H1 (cell line): ENCODE measurements around the gene CD300C. TPM values are rescaled to one million over a fixed set of nuclear protein-coding genes. Genes with fewer than 3 reads are reported as not detected.

ENCODE experiments used
- CTCF ChIA-PET: fragments of 300-600 bp; sonication (Branson Sonifier 250); formaldehyde crosslinking; loops from one replicate; lab custom pipeline; 2021; ENCODE audit not compliant: partially characterized antibody; lab: Charles Lee
- POLR2A ChIA-PET: fragments of 300-600 bp; sonication (Branson Sonifier 250); formaldehyde crosslinking; loops from one replicate; lab custom pipeline; 2021; ENCODE audit warnings: inconsistent platforms; ENCODE audit not compliant: partially characterized antibody; lab: Charles Lee
- DNase-seq, 2 experiments: peaks; one replicate each; pipeline versions ENCODE4 v3.0.0 to v3.0.0-alpha.2; 2010 to 2022; ENCODE audit warnings: low spot score in 2 of 2, low read depth in 1 of 2, mixed read lengths in 1 of 2
- FAIRE-seq: peaks from 2 replicates; lab custom pipeline; 2011; peaks lifted over from hg19 to GRCh38; lab: Jason Lieb, UNC
- H2AFZ ChIP-seq: 2 replicates; pipeline ENCODE4 v1.8.1; 2012; ENCODE audit warnings: low read length, inconsistent platforms
- H2AK5ac ChIP-seq: 2 replicates; pipeline ENCODE4 v1.6.1; 2013; ENCODE audit warnings: low read depth, low read length
- H2BK120ac ChIP-seq: replicated peaks from 2 replicates; pipeline ENCODE3; 2013; ENCODE audit warnings: low read depth, low read length, inconsistent platforms
- H2BK12ac ChIP-seq: 2 replicates; pipeline ENCODE4 v1.6.1; 2013; ENCODE audit warnings: low read depth, low read length
- H2BK15ac ChIP-seq: 2 replicates; pipeline ENCODE4 v1.6.1; 2013; ENCODE audit warnings: low read length
- H2BK20ac ChIP-seq: 2 replicates; pipeline ENCODE4 v1.6.1; 2013; ENCODE audit warnings: low read length
- H2BK5ac ChIP-seq: 2 replicates; pipeline ENCODE4 v1.6.1; 2013; ENCODE audit warnings: low read depth, low read length
- H3K14ac ChIP-seq: 2 replicates; pipeline ENCODE4 v1.6.1; 2013; ENCODE audit warnings: inconsistent platforms; ENCODE audit not compliant: insufficient read length
- H3K18ac ChIP-seq: 2 replicates; pipeline ENCODE4 v1.6.1; 2013; ENCODE audit warnings: low read length; ENCODE audit errors: extremely low read depth
- H3K23ac ChIP-seq: 2 replicates; pipeline ENCODE4 v1.6.1; 2013; ENCODE audit warnings: inconsistent platforms; ENCODE audit not compliant: insufficient read length
- H3K23me2 ChIP-seq: 2 replicates; pipeline ENCODE4 v1.6.1; 2013; ENCODE audit warnings: low read depth, low read length
- H3K27ac ChIP-seq: 2 replicates; pipeline ENCODE4 v1.6.1; 2011; ENCODE audit warnings: low read depth, low read length, inconsistent platforms
- H3K27me3 ChIP-seq, 4 experiments: replicated peaks in 1 of 4; 1 replicate in 1 of 4; 2 replicates in 3 of 4; pipeline versions ENCODE4 v1.6.1 to v1.8.1; 2011 to 2013; ENCODE audit warnings: low read length in 3 of 4, mild to moderate bottlenecking in 3 of 4, inconsistent platforms in 2 of 4, mixed read lengths in 2 of 4, moderate library complexity in 1 of 4; ENCODE audit not compliant: control insufficient read depth in 3 of 4, insufficient read depth in 3 of 4; ENCODE audit errors: extremely low read depth in 1 of 4
- H3K36me3 ChIP-seq, 4 experiments: 2 replicates each; pipeline versions ENCODE4 v1.6.1 to v1.8.1; 2011 to 2013; ENCODE audit warnings: mild to moderate bottlenecking in 4 of 4, low read length in 3 of 4, moderate library complexity in 2 of 4, control low read depth in 1 of 4, inconsistent platforms in 1 of 4; ENCODE audit not compliant: insufficient read depth in 4 of 4, control insufficient read depth in 2 of 4
- H3K4ac ChIP-seq: replicated peaks from 2 replicates; pipeline ENCODE3; 2013; ENCODE audit warnings: low read length, low read depth, mixed read lengths, inconsistent platforms; ENCODE audit not compliant: insufficient read length
- H3K4me1 ChIP-seq, 4 experiments: replicated peaks in 1 of 4; 1 replicate in 1 of 4; 2 replicates in 3 of 4; pipeline versions ENCODE4 v1.6.1 to v1.8.1; 2011 to 2013; ENCODE audit warnings: low read length in 3 of 4, inconsistent platforms in 2 of 4, mixed read lengths in 1 of 4; ENCODE audit not compliant: insufficient read depth in 4 of 4, control insufficient read depth in 3 of 4
- H3K4me2 ChIP-seq, 2 experiments: 2 replicates each; pipeline versions ENCODE4 v1.6.1 to v1.8.1; 2011 to 2013; ENCODE audit warnings: low read depth in 2 of 2, low read length in 2 of 2, control low read depth in 1 of 2, inconsistent platforms in 1 of 2, mild to moderate bottlenecking in 1 of 2; ENCODE audit not compliant: insufficient read depth in 1 of 2
- H3K4me3 ChIP-seq, 4 experiments: fragments of 200-600, 300-600 bp in 1 of 4; sonication (generic), shearing (Covaris generic), sonication (Bioruptor Twin) in 1 of 4; 2 replicates each; pipeline versions ENCODE4 v1.5.1 to v1.8.1; 2011 to 2016; ENCODE audit warnings: low read length in 4 of 4, low read depth in 3 of 4, control low read depth in 2 of 4, inconsistent platforms in 2 of 4, mild to moderate bottlenecking in 2 of 4, mixed read lengths in 1 of 4, moderate library complexity in 1 of 4; ENCODE audit not compliant: insufficient read depth in 2 of 4; ENCODE audit errors: extremely low read depth in 1 of 4
- H3K56ac ChIP-seq: replicated peaks from 2 replicates; pipeline ENCODE3; 2013; ENCODE audit warnings: low read depth, mild to moderate bottlenecking, mixed read lengths, low read length, inconsistent platforms; ENCODE audit not compliant: insufficient read length
- H3K79me1 ChIP-seq: 2 replicates; pipeline ENCODE4 v1.6.1; 2013; ENCODE audit warnings: low read depth, low read length, control low read depth
- H3K79me2 ChIP-seq, 2 experiments: 2 replicates each; pipeline versions ENCODE4 v1.6.1 to v1.8.1; 2012 to 2013; ENCODE audit warnings: low read length in 2 of 2, mild to moderate bottlenecking in 2 of 2, inconsistent platforms in 1 of 2; ENCODE audit not compliant: insufficient read depth in 2 of 2, control insufficient read depth in 1 of 2
- H3K9ac ChIP-seq, 4 experiments: replicated peaks in 1 of 4; 1 replicate in 1 of 4; 2 replicates in 3 of 4; pipeline versions ENCODE4 v1.6.1 to v1.8.1; 2011 to 2013; ENCODE audit warnings: low read depth in 3 of 4, low read length in 3 of 4, control low read depth in 2 of 4, mild to moderate bottlenecking in 2 of 4, moderate library complexity in 2 of 4, inconsistent platforms in 1 of 4; ENCODE audit errors: extremely low read depth in 1 of 4
- H3K9me3 ChIP-seq, 2 experiments: 2 replicates each; pipeline versions ENCODE4 v1.6.1 to v1.8.1; 2012 to 2013; ENCODE audit warnings: mild to moderate bottlenecking in 2 of 2, moderate library complexity in 2 of 2, control low read depth in 1 of 2, inconsistent platforms in 1 of 2, low read depth in 1 of 2, low read length in 1 of 2, mixed read lengths in 1 of 2; ENCODE audit not compliant: insufficient read depth in 2 of 2
- H4K20me1 ChIP-seq, 2 experiments: replicated peaks in 1 of 2; 2 replicates each; pipeline versions ENCODE3 to v1.8.1; 2011 to 2013; ENCODE audit warnings: inconsistent platforms in 2 of 2, low read length in 2 of 2, mild to moderate bottlenecking in 1 of 2; ENCODE audit not compliant: insufficient read depth in 2 of 2, control insufficient read depth in 1 of 2
- H4K5ac ChIP-seq: 2 replicates; pipeline ENCODE4 v1.6.1; 2013; ENCODE audit warnings: low read length, low read depth, mixed read lengths, inconsistent platforms; ENCODE audit not compliant: insufficient read length
- H4K8ac ChIP-seq: 2 replicates; pipeline ENCODE4 v1.8.0; 2013; ENCODE audit warnings: mild to moderate bottlenecking, moderate library complexity, low read length, inconsistent platforms; ENCODE audit not compliant: insufficient read depth; ENCODE audit errors: extremely low read depth
- H4K91ac ChIP-seq: replicated peaks from 2 replicates; pipeline ENCODE3; 2013; ENCODE audit warnings: low read length, mixed read lengths, inconsistent platforms; ENCODE audit not compliant: insufficient read length
- CBX8 ChIP-seq: fragments of 300-800, 300-1000 bp; sonication (generic); IDR thresholded peaks from 2 replicates; pipeline ENCODE4 v1.7.1; 2016; ENCODE audit warnings: low read depth, low read length, borderline replicate concordance
- CHD1 ChIP-seq: IDR thresholded peaks from 2 replicates; pipeline ENCODE4 v1.6.1; 2012; ENCODE audit warnings: low read depth, low read length, improper control_type of control experiment
- EGR1 ChIP-seq: IDR thresholded peaks from 2 replicates; pipeline ENCODE4 v1.6.1; 2011; ENCODE audit warnings: low read depth, low read length, borderline replicate concordance
- FOSL1 ChIP-seq: IDR thresholded peaks from 2 replicates; pipeline ENCODE4 v1.6.1; 2011; ENCODE audit warnings: mild to moderate bottlenecking, low read depth, low read length, moderate library complexity; ENCODE audit not compliant: insufficient read depth
- GTF2F1 ChIP-seq: IDR thresholded peaks from 2 replicates; pipeline ENCODE4 v1.6.1; 2012; ENCODE audit warnings: low read depth, low read length, improper control_type of control experiment, borderline replicate concordance
- HDAC6 ChIP-seq: IDR thresholded peaks from one replicate; pipeline ENCODE4 v1.7.1; 2012; ENCODE audit warnings: low read depth, mild to moderate bottlenecking, inconsistent platforms, low read length, moderate library complexity
- MAFK ChIP-seq: IDR thresholded peaks from 2 replicates; pipeline ENCODE4 v1.6.1; 2012; ENCODE audit warnings: low read depth, mild to moderate bottlenecking, improper control_type of control experiment, low read length
- SIN3A ChIP-seq, 2 experiments: IDR thresholded peaks in 1 of 2; conservative IDR thresholded peaks in 1 of 2; 2 replicates each; pipeline ENCODE4 v1.6.1; 2011 to 2012; ENCODE audit warnings: low read length in 2 of 2, improper control_type of control experiment in 1 of 2, low read depth in 1 of 2, mild to moderate bottlenecking in 1 of 2
- SIRT6 ChIP-seq: IDR thresholded peaks from one replicate; pipeline ENCODE4 v1.7.1; 2012; ENCODE audit warnings: low read length, inconsistent platforms
- SP1 ChIP-seq: IDR thresholded peaks from 2 replicates; pipeline ENCODE4 v1.6.1; 2011; ENCODE audit warnings: low read depth, low read length
- SUZ12 ChIP-seq: fragments of 200-600 bp; sonication (generic); IDR thresholded peaks from 2 replicates; pipeline ENCODE4 v1.6.1; 2012; ENCODE audit warnings: mild to moderate bottlenecking, inconsistent platforms, low read length, moderate library complexity, mixed read lengths
- TEAD4 ChIP-seq: IDR thresholded peaks from 2 replicates; pipeline ENCODE4 v1.6.1; 2012; ENCODE audit warnings: low read depth, low read length, inconsistent platforms, mixed read lengths
- WGBS, 2 experiments: shearing (Covaris generic) in 1 of 2; methylation state at CpG; one replicate each; pipeline versions ENCODE4 v1.1.6 to v1.1.7; 2013 to 2015; ENCODE audit warnings: low lambda C conversion rate in 2 of 2, mixed read lengths in 2 of 2, inconsistent platforms in 1 of 2, low coverage in 1 of 2, missing lambda C conversion rate in 1 of 2; ENCODE audit not compliant: insufficient replicate concordance in 2 of 2, insufficient coverage in 1 of 2, insufficient read length in 1 of 2; ENCODE audit errors: extremely low coverage in 1 of 2, missing lambda C conversion rate in 1 of 2; 5-methylcytosine and 5-hydroxymethylcytosine counted together
- polyA plus RNA-seq, 7 experiments: library from polyadenylated mRNA; depleted of rRNA in 3 of 7; stranded (reverse) in 5 of 7; unstranded in 2 of 7; fragments of >200 nt in 5 of 7; fragments of 200-250 nt in 2 of 7; gene quantifications; 1 replicate in 5 of 7; 2 replicates in 1 of 7; 4 replicates in 1 of 7; pipeline versions ENCODE4 v1.2.1 to v1.2.3, GENCODE V29; 2011 to 2013; ENCODE audit warnings: missing spikeins in 2 of 7, mixed read lengths in 2 of 7
- total RNA-seq: library from RNA; stranded (reverse); fragmentation: NEBNext Ultra II Directional; extraction: Animal tissue kit (Norgen Biotek cat#: 25700); gene quantifications from 2 replicates; pipeline ENCODE4 v1.2.1, GENCODE V29; 2021
- TF ChIP-seq, protein P1 (sequence below): IDR thresholded peaks from 2 replicates; pipeline ENCODE4 v1.6.1; 2012; ENCODE audit warnings: low read length, inconsistent platforms

CD300C gene
- total and polyA plus RNA-seq, 2 of the 8 experiments (the other 6 are each of a cell fraction or from before 2014, with no cell fraction given): not detected

GRCh38 chr17:74530831-74531150, 15.1 kb downstream of the CD300C start:
- no peaks in the 10 kb centered on the region for H3K79me1 ChIP-seq
- H4K5ac ChIP-seq: no peak overlapping the region
- H3K9me3 ChIP-seq: no peaks in the 10 kb centered on the region
- no peak overlapping the region for H2AK5ac ChIP-seq
- H3K4me3 ChIP-seq: no peak overlapping the region
- no peak overlapping the region for H2BK20ac ChIP-seq
- H3K27me3 ChIP-seq: peaks cover 0 to 2% (median 0%) of the 10 kb centered on the region in 4 experiments; a peak in 2 of 7 replicates
- H3K18ac ChIP-seq: no peak overlapping the region
- FAIRE-seq (no peak), DNase-seq (no peak)
- no peak overlapping the region for H3K27ac ChIP-seq
- H3K9ac ChIP-seq: no peak overlapping the region
- H2BK5ac ChIP-seq: no peak overlapping the region
- no peak overlapping the region for H4K91ac ChIP-seq
- H2BK12ac ChIP-seq: no peak overlapping the region
- H2BK120ac ChIP-seq: no peak overlapping the region
- no peaks in the 10 kb centered on the region for H3K79me2 ChIP-seq
- H3K23ac ChIP-seq: no peak overlapping the region
- no peaks in the 10 kb centered on the region for H3K36me3 ChIP-seq
- WGBS, 2 experiments: 95% methylated on average over 5 of the region's 5 CpGs; no CpG with 5 or more reads in 1 of the 2 experiments
- no peaks in the 10 kb centered on the region for H3K23me2 ChIP-seq
- no peak overlapping the region for H3K4ac ChIP-seq
- no peak overlapping the region for H4K8ac ChIP-seq
- no peak overlapping the region for H3K4me2 ChIP-seq
- ChIA-PET CTCF (interaction anchor here (0.7 to 1.3 kb wide), 3 partner anchors 150 to 163 kb away, joined by 3 to 5 read pairs (median 3); no protein-coding TSS in a partner anchor), POLR2A (interaction anchor here (0.5 kb wide), 1 partner anchor 76 kb away, joined by 3 read pairs; no protein-coding TSS in a partner anchor)
- peaks cover 0 to 4% (median under 1%) of the 10 kb centered on the region in 4 experiments; a peak in 2 of 7 replicates for H3K4me1 ChIP-seq
- no peaks in the 10 kb centered on the region for H4K20me1 ChIP-seq
- H3K14ac ChIP-seq: no peak overlapping the region
- no peak overlapping the region for H3K56ac ChIP-seq
- H2BK15ac ChIP-seq: no peak overlapping the region
- no peak overlapping the region for H2AFZ ChIP-seq
- TF ChIP-seq SUZ12: no peak
- TF ChIP-seq HDAC6: no peak
- no peak for TF ChIP-seq CHD1
- TF ChIP-seq SIRT6: no peak
- no peak for TF ChIP-seq GTF2F1
- no peak for TF ChIP-seq MAFK
- no peak for TF ChIP-seq SIN3A (conservative IDR thresholded peaks at IDR 0.05 in 1 of 2, IDR thresholded peaks at IDR 0.05 in 1 of 2; ENCODE audit: low read depth in 1 of 2, low read length in 2 of 2)
- TF ChIP-seq TEAD4: no peak
- TF ChIP-seq SP1: no peak
- TF ChIP-seq CBX8: no peak
- no peak for TF ChIP-seq EGR1
- TF ChIP-seq, protein P1, sequence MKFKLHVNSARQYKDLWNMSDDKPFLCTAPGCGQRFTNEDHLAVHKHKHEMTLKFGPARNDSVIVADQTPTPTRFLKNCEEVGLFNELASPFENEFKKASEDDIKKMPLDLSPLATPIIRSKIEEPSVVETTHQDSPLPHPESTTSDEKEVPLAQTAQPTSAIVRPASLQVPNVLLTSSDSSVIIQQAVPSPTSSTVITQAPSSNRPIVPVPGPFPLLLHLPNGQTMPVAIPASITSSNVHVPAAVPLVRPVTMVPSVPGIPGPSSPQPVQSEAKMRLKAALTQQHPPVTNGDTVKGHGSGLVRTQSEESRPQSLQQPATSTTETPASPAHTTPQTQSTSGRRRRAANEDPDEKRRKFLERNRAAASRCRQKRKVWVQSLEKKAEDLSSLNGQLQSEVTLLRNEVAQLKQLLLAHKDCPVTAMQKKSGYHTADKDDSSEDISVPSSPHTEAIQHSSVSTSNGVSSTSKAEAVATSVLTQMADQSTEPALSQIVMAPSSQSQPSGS: no peak
- no peak for TF ChIP-seq FOSL1
